ENCODE results near the gene TAC4.

DNA sequence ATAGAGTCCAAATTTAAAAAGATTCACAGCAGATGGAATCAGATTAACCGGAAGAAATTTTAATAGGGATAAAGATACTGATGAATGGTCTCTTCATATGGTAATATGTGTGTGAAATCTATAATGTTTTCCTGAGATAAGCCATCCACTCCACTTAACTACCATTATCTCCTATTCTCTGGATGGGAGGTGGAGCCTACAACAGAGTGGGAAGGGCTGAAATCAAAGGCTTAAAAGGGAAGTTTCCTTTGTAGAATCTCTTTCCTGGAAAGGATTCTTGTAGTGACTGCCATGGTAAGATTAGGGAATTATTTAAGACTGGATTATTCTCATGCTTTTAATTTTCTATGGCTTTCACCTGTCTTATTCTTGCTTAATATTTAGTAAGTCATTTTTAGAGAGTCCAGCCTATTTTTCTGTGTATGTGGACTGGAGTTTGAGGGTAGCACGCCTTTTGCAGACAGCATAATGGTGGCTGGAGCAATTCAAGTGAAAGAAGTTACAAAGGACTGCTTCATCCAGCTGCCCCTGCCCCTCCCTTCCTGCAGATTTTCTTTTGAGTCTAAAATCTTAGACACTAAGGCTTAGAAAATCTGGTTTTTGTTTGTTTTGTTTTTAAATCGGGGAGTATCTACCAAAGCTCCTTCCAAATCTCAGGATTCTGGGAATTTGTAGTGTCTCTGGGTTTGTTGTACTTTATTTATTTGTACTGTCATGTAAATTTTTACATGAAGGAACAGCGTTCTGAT is 32.9 kb downstream of the TAC4 start:
- TF ChIP-seq, protein P1, sequence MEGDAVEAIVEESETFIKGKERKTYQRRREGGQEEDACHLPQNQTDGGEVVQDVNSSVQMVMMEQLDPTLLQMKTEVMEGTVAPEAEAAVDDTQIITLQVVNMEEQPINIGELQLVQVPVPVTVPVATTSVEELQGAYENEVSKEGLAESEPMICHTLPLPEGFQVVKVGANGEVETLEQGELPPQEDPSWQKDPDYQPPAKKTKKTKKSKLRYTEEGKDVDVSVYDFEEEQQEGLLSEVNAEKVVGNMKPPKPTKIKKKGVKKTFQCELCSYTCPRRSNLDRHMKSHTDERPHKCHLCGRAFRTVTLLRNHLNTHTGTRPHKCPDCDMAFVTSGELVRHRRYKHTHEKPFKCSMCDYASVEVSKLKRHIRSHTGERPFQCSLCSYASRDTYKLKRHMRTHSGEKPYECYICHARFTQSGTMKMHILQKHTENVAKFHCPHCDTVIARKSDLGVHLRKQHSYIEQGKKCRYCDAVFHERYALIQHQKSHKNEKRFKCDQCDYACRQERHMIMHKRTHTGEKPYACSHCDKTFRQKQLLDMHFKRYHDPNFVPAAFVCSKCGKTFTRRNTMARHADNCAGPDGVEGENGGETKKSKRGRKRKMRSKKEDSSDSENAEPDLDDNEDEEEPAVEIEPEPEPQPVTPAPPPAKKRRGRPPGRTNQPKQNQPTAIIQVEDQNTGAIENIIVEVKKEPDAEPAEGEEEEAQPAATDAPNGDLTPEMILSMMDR (IDR thresholded peaks at IDR 0.05), result no peak
- no peak for TF ChIP-seq POLR2AphosphoS5 (IDR thresholded peaks at IDR 0.05)

Measured in gastroesophageal sphincter (tissue), 3 donors.